ENCODE data around the gene FTO.

DNA sequence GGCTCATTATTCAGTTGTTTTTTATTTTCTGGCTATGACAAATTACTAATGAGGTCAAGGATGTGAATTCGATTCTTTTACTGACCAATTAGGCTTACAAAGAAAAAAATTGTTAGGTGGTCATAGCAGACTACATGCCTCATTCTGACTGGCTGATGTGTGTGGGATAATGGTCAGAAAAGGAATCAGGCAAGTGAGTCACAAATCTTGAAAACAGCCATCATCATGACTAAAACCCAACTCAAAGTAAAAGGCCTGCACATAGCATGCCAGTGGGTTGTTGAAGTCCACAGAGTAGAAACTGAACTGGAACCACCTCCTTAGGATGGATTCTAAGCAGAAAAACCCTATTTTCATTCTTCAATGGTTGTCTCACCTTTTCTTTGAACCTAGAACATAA is 8.9 kb upstream of the FTO start:
- no peak for TF ChIP-seq POLR2A (IDR thresholded peaks at IDR 0.05)
- TF ChIP-seq, protein P1, sequence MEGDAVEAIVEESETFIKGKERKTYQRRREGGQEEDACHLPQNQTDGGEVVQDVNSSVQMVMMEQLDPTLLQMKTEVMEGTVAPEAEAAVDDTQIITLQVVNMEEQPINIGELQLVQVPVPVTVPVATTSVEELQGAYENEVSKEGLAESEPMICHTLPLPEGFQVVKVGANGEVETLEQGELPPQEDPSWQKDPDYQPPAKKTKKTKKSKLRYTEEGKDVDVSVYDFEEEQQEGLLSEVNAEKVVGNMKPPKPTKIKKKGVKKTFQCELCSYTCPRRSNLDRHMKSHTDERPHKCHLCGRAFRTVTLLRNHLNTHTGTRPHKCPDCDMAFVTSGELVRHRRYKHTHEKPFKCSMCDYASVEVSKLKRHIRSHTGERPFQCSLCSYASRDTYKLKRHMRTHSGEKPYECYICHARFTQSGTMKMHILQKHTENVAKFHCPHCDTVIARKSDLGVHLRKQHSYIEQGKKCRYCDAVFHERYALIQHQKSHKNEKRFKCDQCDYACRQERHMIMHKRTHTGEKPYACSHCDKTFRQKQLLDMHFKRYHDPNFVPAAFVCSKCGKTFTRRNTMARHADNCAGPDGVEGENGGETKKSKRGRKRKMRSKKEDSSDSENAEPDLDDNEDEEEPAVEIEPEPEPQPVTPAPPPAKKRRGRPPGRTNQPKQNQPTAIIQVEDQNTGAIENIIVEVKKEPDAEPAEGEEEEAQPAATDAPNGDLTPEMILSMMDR (IDR thresholded peaks at IDR 0.05), result no peak
